H1 (cell line): Measurements from ENCODE around the gene INO80. TPM values are rescaled to one million over a fixed set of nuclear protein-coding genes. Genes with fewer than 3 reads are reported as not detected.

ENCODE experiments used
- JUN ChIP-seq: IDR thresholded peaks from 2 replicates; pipeline ENCODE4 v1.6.1; 2011; ENCODE audit warnings: low read depth, mild to moderate bottlenecking, improper control_type of control experiment, low read length
- YY1 ChIP-seq: IDR thresholded peaks from 2 replicates; pipeline ENCODE4 v1.6.1; 2011; ENCODE audit warnings: low read depth, mild to moderate bottlenecking, low read length
- polyA plus RNA-seq, 7 experiments: library from polyadenylated mRNA; depleted of rRNA in 3 of 7; stranded (reverse) in 5 of 7; unstranded in 2 of 7; fragments of >200 nt in 5 of 7; fragments of 200-250 nt in 2 of 7; gene quantifications; 1 replicate in 5 of 7; 2 replicates in 1 of 7; 4 replicates in 1 of 7; pipeline versions ENCODE4 v1.2.1 to v1.2.3, GENCODE V29; 2011 to 2013; ENCODE audit warnings: missing spikeins in 2 of 7, mixed read lengths in 2 of 7
- total RNA-seq: library from RNA; stranded (reverse); fragmentation: NEBNext Ultra II Directional; extraction: Animal tissue kit (Norgen Biotek cat#: 25700); gene quantifications from 2 replicates; pipeline ENCODE4 v1.2.1, GENCODE V29; 2021

Gene INO80
- total and polyA plus RNA-seq, 2 of the 8 experiments (the other 6 are each of a cell fraction or from before 2014, with no cell fraction given), result 4.3 to 24.5 TPM

DNA sequence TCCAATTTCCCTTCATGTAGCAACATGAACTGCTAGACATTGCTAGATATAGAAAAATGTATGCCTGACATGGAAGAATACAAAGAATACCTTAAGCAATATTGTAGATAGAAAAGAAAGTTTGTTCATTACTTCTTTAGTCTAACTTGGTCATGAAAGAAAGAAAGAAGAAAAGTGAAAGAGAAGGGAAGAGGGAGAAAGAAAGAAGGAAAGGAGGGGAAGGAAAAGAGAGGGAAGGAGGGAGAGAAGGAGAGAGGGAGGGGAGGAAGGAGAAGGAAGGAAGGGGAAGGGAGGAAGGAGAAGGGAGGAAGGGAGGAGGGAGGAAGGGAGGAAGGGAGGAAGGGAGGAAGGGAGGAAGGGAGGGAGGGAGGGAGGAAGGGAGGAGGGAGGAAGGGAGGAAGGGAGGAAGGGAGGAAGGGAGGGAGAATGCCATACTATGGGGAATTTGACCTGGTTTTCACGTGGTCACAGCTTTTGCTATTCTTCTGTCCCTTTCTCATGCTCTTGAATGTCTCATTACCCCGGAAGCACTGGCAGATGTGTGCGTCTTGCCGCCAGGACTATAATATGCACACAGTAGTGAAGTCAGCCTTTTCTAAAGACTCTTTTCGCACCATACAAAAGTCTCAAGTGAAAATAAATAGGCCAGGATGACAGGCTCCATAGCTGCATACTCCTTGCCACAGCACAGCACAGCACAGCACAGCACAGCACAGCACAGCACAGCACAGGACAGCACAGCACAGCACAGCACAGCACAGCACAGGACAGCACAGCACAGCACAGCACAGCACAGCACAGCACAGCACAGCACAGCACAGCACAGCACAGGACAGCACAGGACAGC lies 84.6 kb downstream of the INO80 start (continued):
- TF ChIP-seq JUN, result no peak
- no peak for TF ChIP-seq YY1
